GM23338 (cell line): Measurements from ENCODE around the gene TEN1.

Experiments used
- CTCF ChIP-seq, 2 experiments: fragments of 200-600 bp in 1 of 2; sonication (generic) in 1 of 2; conservative IDR thresholded peaks; 2 replicates each; pipeline versions ENCODE4 v1.5.1 to v1.6.1; 2016 to 2017; ENCODE audit warnings: antibody characterized with exemption in 2 of 2, low read depth in 2 of 2, mild to moderate bottlenecking in 2 of 2, moderate library complexity in 1 of 2
- EZH2phosphoT487 ChIP-seq: fragments of 200-600 bp; sonication (generic); IDR thresholded peaks from one replicate; pipeline ENCODE4 v1.8.1; 2018; ENCODE audit warnings: antibody characterized with exemption; ENCODE audit not compliant: unreplicated experiment
- JUNB ChIP-seq: IDR thresholded peaks from one replicate; pipeline ENCODE4 v1.6.1; 2016; ENCODE audit warnings: antibody characterized with exemption; ENCODE audit not compliant: unreplicated experiment
- POLR2AphosphoS5 ChIP-seq: IDR thresholded peaks from 2 replicates; pipeline ENCODE4 v1.6.1; 2016; ENCODE audit warnings: antibody characterized with exemption, low read depth
- REST ChIP-seq: IDR thresholded peaks from one replicate; pipeline ENCODE4 v1.6.1; 2018; ENCODE audit warnings: antibody characterized with exemption; ENCODE audit not compliant: unreplicated experiment
- STAT1 ChIP-seq: IDR thresholded peaks from one replicate; pipeline ENCODE4 v1.6.1; 2016; ENCODE audit warnings: antibody characterized with exemption; ENCODE audit not compliant: unreplicated experiment

GRCh38 chr17:76022973-76023899 is 44.2 kb downstream of the TEN1 start:
- TF ChIP-seq CTCF (conservative IDR thresholded peaks at IDR 0.05; ENCODE audit: low read depth in 2 of 2) (no peak), STAT1 (no peak), EZH2phosphoT487 (no peak), JUNB (no peak), POLR2AphosphoS5 (no peak), REST (no peak)
